ENCODE measurements around the gene APOBEC3H.
A peak's percentile ranks its signal among the peaks of the same experiment; 100 is the strongest.

The APOBEC3H gene

GRCh38 chr22:39081016-39081415 lies 16.0 kb upstream of the APOBEC3H start:
- DNase-seq, result no peak

- no peak for DNase-seq
Measured at GRCh38 chr22:39081598-39081997, 15.4 kb upstream of the APOBEC3H start.

GRCh38 chr22:39083212-39084165 lies 13.6 kb upstream of the APOBEC3H start:
- no peak for DNase-seq

- no peak for DNase-seq
Measured at GRCh38 chr22:39084666-39085065, 12.4 kb upstream of the APOBEC3H start.

- DNase-seq, result no peak
Measured at GRCh38 chr22:39087098-39087497, 9.9 kb upstream of the APOBEC3H start.

GRCh38 chr22:39087881-39088684 lies 9.0 kb upstream of the APOBEC3H start:
- peak in 4 of 51 donors; percentile 7 to 20 (median 14) for DNase-seq

- no peak for DNase-seq
Measured at GRCh38 chr22:39088685-39089032, 8.4 kb upstream of the APOBEC3H start.

GRCh38 chr22:39089928-39090327 lies 7.1 kb upstream of the APOBEC3H start:
- no peak for DNase-seq

GRCh38 chr22:39090426-39091064 lies 6.5 kb upstream of the APOBEC3H start:
- DNase-seq, result no peak

- DNase-seq, result no peak
Measured at GRCh38 chr22:39091126-39092081, 5.6 kb upstream of the APOBEC3H start.

- DNase-seq, result no peak
Measured at GRCh38 chr22:39092111-39092862, 4.8 kb upstream of the APOBEC3H start.

GRCh38 chr22:39094717-39095389 lies 2.2 kb upstream of the APOBEC3H start:
- no peak for DNase-seq

- DNase-seq, result no peak
Measured at GRCh38 chr22:39095971-39096370, 1.1 kb upstream of the APOBEC3H start.

- no peak for DNase-seq
Measured at GRCh38 chr22:39098026-39098425, 982 bp downstream of the APOBEC3H start.

- DNase-seq, result no peak
Measured at GRCh38 chr22:39098576-39098975, 1.5 kb downstream of the APOBEC3H start.

- DNase-seq, result no peak
Measured at GRCh38 chr22:39101226-39101625, 4.2 kb downstream of the APOBEC3H start.

GRCh38 chr22:39103431-39103830 lies 6.4 kb downstream of the APOBEC3H start:
- no peak for DNase-seq

- peak in 1 of 51 donors; percentile 6 for DNase-seq
Measured at GRCh38 chr22:39106326-39106725, 9.3 kb downstream of the APOBEC3H start.

GRCh38 chr22:39108487-39108886 lies 11.4 kb downstream of the APOBEC3H start:
- no peak for DNase-seq
